AG08396 (cell line): ENCODE results near the gene USP43.

ENCODE experiments used
- DNase-seq: peaks from one replicate; pipeline ENCODE4 v3.0.0; 2012; ENCODE audit warnings: low spot score, mixed read lengths

Gene USP43

DNA sequence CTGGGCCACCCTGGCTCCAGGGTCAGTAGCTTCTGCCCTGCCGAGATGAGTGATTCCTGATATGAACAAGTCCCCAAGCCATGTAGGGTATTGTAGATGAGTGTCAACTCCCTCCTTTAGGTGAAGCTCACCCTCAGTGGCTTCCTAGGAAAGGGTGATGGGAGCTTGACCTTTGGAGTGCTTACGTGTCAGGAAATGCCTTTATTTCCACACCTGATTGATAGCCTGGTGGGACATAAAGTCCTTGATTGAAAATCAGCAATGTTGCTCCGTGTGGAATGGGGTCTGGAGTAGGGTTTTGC is 58.4 kb downstream of the USP43 start:
- DNase-seq, result no peak

DNA sequence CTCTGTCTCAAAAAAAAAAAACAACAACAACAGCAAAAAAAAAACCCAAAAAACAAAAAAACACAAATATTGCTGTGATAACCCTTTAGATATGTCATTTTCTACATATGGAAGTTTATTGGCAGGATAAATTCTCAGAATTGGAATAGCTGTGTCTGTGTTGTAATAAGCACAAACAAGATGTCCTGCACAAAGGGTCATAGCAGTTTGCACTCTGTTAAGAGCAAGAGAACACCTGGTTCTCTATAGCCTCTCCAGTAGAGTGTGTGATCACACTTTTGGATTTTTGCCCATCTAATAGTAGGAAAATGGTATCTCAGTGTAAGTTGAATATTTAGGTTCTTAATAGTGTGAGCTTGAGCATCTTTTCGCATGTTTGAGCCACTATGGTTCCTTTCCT is 60.4 kb downstream of the USP43 start:
- no peak for DNase-seq

DNA sequence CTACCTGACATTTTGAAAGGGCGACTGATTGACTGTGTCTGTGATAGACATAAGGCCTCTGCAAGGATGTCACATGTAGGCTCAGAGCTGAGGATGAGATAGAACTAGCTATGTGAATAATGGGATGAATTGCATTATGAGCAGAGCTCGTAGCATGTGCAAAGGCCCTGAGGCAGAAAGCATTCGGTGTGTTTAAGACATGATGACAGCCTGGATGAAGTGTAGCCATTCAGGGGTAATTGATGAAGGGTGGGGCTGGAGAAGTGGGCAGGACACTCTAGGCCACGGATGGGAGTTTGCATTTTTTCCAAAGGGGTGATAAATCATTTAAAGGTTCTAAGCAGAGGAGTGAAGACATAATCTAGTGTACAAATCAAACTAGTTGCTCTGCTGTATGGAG is 62.6 kb downstream of the USP43 start:
- no peak for DNase-seq

DNA sequence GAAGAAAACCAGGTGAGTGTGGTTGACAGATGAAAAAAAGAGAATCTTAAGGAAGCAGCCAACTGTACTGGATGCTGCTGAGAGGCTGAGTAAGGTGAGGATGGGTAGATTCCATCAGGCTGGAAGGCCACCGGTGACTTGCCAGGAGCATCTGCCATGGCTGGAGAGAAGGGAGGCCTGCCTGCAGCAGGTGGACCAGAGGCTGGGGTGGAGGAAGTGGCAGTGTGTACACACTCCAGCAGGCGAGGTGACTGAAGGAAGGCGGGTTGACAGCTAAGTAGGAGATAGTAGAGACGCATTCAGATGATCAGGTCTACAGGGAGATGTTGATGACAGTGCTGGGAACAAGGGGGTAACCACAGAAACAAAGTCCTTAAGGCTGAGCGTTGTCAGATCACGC is 69.5 kb downstream of the USP43 start:
- no peak for DNase-seq

DNA sequence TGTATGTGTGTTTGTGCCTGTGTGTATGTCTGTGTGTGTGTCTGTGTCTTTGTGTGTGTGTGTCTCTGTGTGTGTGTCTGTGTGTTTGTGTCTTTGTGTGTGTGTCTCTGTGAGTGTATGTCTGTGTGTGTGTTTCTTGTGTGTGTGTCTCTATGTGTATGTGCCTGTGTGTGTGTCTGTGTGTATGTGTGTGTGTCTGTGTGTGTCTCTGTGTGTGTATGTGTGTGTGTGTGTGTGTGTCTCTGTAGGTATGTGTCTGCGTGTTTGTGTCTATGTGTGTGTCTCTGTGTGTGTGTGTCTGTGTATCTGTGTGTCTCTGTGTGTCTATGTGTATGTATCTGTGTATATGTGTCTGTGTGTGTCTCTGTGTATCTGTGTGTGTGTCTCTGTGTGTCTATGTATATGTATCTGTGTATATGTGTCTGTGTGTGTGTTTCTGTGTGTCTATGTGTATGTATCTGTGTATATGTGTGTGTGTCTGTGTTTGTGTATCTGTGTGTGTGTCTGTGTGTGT is 70.2 kb downstream of the USP43 start:
- no peak for DNase-seq

DNA sequence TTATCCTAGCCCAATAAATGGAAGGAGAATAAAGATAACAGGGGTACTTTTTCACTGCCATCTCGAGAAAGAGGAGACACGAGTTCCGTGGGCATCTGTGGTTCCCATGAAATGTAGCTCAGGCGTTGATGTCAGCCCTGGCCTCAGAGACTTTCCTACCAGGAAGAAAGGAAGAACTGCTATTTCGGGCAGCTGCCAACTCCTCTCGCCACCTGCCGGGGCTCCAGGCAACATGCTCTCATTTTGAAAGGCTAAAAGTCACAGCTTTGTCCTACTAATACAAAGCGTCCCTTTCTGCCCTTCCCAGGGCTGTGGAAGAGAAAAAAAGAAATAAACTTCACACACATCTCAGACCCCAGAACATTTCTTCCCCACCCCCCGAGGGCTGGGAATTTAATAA is 80.3 kb downstream of the USP43 start:
- DNase-seq, result no peak

DNA sequence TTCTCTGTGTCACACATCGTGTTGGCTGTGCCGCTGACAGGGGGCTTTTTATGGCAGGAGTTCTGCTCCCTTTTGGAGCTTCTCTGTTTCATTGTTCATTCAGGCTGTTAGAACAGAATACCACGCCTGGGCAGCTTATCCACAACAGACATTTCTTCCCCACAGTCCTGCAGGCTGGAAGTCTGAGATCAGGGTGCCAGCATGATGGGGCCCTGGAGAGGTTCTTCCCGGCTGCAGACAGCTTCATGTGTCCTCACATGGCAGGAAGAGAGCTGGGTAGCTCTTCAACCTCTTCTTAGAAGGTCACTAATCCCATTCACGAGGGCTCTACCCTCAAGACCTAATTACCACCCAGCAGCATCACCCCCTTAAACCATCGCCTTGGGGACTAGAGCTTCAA is 81.0 kb downstream of the USP43 start:
- DNase-seq, result no peak

DNA sequence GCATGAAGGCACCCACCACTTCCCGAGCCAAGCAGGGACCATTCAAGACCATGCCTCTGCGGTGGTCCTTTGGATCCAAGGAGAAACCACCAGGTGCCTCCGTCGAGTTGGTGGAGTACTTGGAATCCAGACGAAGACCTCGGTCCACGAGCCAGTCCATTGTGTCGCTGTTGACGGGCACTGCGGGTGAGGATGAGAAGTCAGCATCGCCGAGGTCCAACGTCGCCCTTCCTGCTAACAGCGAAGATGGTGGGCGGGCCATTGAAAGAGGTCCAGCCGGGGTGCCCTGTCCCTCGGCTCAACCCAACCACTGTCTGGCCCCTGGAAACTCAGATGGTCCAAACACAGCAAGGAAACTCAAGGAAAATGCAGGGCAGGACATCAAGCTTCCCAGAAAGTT is 82.7 kb downstream of the USP43 start:
- no peak for DNase-seq

DNA sequence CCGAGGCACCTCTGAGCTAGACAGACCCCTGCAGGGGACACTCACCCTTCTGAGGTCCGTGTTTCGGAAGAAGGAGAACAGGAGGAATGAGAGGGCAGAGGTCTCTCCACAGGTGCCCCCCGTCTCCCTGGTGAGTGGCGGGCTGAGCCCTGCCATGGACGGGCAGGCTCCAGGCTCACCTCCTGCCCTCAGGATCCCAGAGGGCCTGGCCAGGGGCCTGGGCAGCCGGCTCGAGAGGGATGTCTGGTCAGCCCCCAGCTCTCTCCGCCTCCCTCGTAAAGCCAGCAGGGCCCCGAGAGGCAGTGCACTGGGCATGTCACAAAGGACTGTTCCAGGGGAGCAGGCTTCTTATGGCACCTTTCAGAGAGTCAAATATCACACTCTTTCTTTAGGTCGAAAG is 83.2 kb downstream of the USP43 start:
- DNase-seq, result no peak

DNA sequence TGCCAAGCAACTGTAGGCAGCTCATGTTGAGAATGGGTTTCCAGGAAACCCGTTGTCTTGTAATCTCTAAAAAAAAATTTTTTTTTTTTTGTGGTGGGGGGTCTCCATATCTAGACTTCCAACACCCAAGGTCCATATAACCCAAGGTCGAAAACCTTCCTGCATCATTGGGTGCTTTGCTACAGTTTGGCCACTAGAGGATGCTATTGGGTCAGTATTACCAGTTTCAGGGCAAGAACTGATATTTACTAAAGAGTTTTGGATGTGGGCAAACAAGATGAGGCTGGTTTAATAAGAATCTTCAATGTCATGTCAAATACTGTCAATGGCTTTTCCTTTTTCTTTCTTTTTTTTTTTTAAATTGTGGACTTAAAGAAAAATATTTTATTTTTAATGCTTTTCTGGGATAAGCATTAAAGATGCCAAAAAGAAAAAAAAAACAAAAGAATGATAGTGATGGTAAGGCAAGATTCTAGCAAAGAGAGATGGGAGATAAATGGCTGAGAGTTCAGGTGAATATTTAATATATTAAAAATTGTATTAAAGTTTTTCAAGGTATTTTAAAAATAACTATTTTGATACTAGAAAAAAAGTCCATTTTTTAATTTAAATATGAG is 83.8 kb downstream of the USP43 start:
- peak; percentile 42 for DNase-seq

DNA sequence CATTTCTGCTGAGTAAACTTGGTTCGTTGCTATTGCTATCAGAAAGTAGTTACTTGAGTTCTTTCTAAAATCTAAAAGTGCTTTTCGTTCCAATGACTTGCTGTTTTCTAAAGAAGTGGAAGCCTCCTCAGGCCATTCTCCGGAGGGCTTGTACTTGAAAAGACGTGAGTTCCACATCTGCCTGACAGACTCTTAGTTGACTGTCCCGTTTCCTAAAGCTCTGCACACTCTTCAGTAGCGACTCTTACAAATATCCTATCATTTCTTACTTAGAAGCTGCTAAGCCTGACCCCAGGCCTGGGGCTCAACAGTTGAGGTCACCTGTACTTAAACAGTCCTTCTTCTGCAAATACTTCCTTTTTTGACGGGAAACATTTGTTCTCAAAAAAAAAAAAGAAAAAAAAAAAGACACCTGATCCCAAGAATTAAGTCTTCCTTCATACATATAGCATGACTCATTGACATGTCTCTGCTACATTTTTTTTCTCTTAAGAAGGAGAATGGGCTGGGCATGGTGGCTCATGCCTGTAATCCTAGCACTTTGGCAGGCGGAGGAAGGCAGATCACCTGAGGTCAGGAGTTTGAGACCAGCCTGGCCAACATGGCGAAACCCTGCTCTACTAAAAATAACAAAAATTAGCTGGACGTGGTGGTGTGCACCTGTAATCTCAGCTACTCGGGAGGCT is 84.6 kb downstream of the USP43 start:
- DNase-seq, result no peak

DNA sequence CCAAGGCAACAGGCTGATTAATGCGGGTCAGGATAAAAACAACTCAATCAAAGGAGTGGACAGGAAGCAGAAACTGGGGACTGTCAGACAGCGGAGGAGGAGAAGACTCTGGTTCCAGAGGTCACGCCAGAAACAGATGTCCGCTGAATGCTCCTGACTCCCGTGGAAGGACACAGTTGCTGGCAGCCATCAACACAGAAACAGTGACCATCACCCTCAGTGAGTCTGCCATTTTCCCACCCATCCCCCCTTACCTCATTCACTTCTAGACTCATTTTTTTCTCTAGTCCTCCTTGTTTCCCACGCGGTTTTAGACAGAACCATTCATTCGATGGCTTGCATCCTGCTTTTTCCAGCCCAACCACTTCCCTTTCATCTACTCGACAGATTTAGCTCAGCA is 105.2 kb downstream of the USP43 start:
- DNase-seq, result no peak

DNA sequence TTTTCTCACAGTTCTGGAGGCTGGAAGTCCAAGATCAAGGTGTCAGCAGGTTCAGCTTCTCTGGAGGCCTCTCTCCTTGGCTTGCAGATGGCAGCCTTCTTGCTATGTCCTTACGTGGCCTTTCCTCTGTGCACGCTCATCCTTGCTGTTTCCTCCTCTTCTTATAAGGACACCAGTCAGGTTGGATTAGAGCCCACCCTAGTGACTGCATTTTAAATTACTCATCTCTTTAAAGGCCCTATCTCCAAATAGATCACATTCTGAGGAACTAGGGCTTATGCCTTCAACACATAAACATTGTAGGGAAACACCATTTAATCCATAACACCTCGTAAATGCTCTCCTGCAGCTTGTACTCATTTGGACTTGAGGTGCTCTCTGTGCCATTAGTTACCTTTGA is 109.8 kb downstream of the USP43 start:
- DNase-seq, result no peak

DNA sequence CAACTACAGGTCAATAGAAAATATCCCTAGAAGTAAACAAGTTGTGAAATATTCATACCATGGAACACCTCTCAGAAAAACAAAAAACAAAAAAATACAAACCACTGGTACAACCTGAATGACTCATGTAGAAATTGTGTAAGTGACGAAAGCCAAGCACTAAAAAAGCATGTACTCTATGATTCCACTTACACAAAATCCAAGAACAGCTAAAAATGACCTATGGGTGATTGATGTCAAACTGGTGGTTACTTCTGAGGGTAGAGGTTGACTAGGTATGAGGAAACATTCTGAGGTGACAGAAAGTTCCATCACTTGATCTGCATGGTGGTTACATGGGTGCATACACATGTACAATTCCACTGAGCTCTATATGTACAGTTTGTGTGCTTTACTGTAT is 114.9 kb downstream of the USP43 start:
- no peak for DNase-seq

DNA sequence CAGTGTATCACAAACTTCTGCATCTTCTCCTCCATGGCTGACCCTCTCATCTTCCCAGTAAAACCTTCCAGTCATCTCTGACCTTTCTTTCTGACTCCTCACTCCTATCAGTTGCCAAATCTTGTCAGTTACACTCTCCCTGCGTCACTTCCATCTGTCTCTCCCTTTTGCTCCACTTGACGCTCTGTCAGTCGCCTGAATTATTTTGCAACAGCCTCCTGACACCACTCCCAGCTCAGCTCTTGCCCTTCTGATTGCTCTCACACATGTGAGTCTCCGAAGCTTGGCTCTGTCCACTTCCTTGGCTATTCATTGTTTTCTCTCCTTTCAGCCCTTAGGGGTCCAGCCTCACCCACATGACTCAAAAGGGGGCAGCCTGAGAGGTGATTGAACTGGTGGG is 118.3 kb downstream of the USP43 start:
- no peak for DNase-seq

DNA sequence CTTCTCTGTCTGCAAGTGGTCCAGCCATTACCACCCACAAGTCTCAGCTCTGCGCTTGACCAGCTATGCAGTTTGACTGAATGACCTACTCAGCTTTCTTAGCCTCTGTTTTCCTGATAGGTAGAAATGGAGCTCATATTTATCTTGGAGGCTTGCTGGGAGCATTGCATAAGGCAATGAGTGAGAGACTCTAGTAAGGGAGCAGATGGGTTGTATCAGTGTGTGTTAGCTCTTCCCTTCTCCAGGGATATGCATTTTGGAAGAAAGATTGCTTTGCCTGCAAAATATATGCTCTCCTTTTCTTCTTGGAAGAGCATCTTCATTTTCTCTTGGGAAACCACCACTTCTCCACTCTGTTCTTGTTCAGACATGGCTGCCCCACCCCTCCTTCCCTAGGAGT is 120.0 kb downstream of the USP43 start:
- DNase-seq, result no peak

DNA sequence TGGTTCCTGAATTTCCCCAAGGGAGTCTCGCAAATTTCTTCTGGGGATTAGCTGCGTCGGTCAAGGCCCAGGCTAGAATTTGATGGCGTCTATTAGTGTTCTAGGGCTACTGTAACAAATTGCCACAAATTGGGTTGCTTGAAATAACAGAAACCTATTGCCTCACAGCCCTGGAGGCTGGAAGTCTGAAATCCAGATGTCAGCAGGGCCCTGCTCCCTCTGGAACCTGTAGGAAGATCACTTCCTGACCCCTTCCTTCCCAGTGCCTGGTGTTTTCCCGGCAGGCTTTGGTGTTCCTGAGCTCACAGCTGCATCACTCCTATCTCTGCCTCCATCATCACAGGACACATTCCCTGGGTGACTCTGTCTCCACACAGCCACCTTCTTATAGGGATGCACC is 121.7 kb downstream of the USP43 start:
- DNase-seq, result no peak

DNA sequence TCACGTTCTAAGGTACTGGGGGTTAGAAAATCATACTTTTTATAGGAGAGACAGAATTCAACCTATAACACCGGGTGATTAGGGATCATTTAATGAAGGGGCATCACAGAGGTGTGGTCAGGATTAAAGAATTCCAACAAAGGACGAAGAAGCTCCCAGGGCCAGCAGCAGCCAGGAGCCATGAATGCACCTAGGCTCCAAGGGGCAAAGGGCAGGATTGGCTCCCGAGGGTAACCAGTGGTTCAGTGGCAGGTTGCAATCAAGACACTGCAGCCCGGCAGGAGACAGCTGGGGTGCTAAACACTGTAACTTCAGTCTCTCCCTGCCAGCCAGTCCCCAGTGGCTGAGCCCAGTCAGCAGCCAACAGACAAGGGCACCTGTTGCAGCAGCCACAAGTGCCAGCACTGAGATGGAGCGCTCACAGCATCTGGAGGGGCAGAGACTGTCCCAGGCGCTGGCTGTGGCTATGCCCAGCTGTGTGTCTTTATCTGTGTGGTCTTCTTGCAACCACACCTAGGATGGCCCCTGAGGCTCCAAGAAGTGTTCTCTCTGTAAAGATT is 122.2 kb downstream of the USP43 start:
- DNase-seq, result no peak

DNA sequence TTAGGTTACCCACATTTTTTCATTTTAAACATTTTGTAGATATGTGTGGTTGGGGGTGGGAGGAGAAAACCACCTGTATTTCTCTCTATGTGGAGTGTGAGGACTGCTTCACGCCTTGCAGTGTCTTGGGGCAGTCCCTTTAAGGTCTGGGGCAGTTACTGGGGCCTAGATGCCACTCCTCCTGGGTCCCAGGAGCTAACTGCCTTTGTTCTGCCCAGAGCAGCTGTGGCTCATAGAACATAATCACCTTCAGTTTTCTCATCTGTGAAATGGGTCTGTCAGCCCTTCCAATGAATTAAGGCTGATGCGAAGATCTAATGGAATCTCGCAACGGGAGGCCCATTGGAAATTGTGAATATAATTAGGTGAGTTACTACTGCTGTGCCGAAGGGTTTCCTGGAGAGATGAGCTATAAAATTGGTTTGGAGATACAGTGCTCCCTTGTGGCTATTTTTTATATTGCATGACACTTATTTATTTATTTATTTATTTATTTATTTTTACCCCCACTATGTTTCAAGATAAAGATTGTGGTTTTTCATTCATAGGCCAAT is 123.1 kb downstream of the USP43 start:
- DNase-seq, result peak; percentile 29

DNA sequence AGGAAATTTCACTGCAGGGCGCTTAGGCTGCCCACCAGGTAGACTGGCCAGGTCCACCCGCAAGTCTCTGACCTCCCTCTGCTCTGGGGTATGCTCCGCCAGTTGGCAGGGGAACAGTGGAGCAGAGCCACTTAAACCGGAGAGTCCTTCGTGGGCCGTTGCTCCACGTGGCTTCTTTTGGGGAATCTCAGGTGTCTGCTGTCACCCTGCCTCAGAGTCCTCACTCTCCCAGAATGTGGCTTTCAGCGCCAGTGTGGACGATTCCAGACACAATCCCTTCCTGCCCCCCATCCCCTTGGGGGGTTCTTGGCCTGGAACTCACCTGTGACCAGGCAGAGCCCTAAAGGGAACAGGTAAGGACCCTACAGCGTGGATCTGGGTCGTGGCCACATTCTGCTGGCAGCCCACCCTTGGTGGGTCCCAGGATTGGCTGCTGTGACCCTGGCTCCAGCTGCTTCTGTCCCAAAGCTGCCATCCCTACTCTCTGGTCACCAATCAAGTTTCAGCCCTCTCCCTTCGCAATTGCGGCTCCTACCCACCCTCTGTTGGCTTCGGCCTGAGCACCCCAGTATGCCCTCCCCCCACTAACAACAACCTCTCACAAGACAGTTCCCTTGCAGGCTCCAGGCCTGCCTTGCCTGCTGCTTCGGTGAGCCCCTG is 123.8 kb downstream of the USP43 start:
- no peak for DNase-seq

DNA sequence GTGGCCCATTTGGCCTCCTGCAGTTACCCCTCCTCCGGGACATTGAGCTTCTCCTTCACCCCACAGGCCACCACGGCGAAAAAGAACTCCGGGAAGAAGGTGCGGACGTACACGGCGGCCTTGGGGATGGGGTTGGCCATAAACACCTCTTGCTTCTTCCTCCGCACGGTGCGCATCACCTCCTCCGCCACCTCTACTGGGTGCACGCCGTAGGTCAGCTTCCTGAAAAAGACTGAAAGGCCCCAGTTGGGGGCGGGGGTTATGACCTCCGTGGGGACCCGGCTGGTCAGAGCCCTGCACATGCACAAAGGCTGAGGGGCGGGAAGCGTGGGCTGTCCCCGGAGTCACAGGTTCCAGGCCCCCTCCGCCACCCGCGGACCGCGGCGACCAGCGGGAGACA is 126.1 kb downstream of the USP43 start:
- no peak for DNase-seq

DNA sequence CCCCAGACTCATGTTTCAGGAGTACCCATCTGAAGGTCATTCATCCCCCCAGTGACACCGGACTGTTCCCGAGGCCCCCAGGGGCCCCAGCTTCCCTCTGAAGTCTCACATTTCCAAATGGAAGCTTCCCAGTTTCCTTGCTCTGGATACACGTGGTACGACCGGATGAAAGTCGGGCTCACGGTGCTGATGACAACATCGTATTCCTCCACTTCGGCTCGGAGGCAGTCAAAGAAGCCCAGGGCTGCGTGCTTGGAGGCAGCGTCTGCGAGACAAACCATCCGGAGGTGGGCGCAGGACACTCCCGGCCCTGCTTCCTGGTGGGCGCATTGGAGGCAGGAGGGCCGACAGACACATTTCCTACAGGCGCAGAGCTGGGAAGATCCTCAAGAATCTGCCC is 127.3 kb downstream of the USP43 start:
- DNase-seq, result no peak

DNA sequence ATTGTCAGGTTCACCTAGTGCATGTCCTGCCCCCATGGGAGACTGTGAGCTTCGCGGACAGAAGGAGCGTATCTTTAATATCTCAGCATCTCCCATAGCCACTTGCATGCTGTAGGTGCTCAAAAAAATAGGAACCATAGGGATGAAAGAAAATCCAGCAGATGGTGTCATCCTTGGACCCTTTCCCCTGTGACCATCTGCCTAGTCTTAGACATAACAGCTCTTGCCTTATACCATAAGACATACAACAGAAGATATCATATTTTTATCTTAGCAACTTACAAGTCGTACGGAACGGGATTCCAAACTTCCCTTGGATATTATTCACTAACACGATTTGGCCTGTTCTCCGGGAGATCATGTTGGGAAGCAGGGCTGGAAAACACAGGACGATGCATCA is 131.6 kb downstream of the USP43 start:
- no peak for DNase-seq
